Right lobe of liver (tissue), 6 donors: ENCODE results near the gene CCDC97. TPM values are rescaled to one million over a fixed set of nuclear protein-coding genes. Genes with fewer than 3 reads are reported as not detected.

Experiments used
- ATAC-seq, 4 donors: fragments of 200-7000 bp; cut with Tn5 transposase; one replicate each; pipeline ENCODE4 v1.9.1; 2020; ENCODE audit warnings: mild to moderate bottlenecking in 4 of 4, moderate library complexity in 4 of 4
- DNase-seq, 3 donors: peaks; one replicate each; pipeline ENCODE4 v3.0.0-alpha.2; 2020
- H3K27ac ChIP-seq, 3 donors: fragments of 200-600 bp; one replicate each; pipeline ENCODE4 v1.8.0; 2022
- H3K27me3 ChIP-seq, 2 donors: fragments of 200-600 bp; one replicate each; pipeline ENCODE4 v1.8.0; 2022
- H3K36me3 ChIP-seq, 4 donors: fragments of 200-600 bp; sonication (generic) in 1 of 4; one replicate each; pipeline versions ENCODE4 v1.5.1 to v1.8.0; 2017 to 2022; ENCODE audit warnings: control low read depth in 1 of 4
- H3K4me1 ChIP-seq, 4 donors: fragments of 200-600 bp; sonication (generic) in 1 of 4; one replicate each; pipeline versions ENCODE4 v1.5.1 to v1.8.0; 2017 to 2022; ENCODE audit warnings: control low read depth in 1 of 4
- H3K4me3 ChIP-seq, 3 donors: fragments of 200-600 bp; one replicate each; pipeline ENCODE4 v1.8.0; 2022
- H3K9me3 ChIP-seq, 4 donors: fragments of 200-600 bp; sonication (generic) in 1 of 4; one replicate each; pipeline versions ENCODE4 v1.5.1 to v1.8.0; 2017 to 2022; ENCODE audit warnings: control low read depth in 1 of 4
- POLR2A ChIP-seq: fragments of 450-650 bp; IDR thresholded peaks from one replicate; pipeline ENCODE4 v1.6.1; 2017; ENCODE audit warnings: antibody characterized with exemption, mild to moderate bottlenecking
- WGBS: methylation state at CpG from one replicate; pipeline ENCODE4 v1.1.6; 2018; ENCODE audit warnings: low coverage, low lambda C conversion rate; ENCODE audit not compliant: insufficient coverage; ENCODE audit errors: missing lambda C conversion rate; 5-methylcytosine and 5-hydroxymethylcytosine counted together
- intact Hi-C, 2 donors: fragments of 100-400 bp; cut with DNase I; formaldehyde crosslinking; loops; one replicate each; pipeline versions ENCODE4 v1.11.2 to v1.14.1; 2022
- total RNA-seq, 6 experiments: library from RNA; depleted of rRNA in 2 of 6; stranded (reverse); fragments of >200 nt in 2 of 6; fragmentation: NEBNext Ultra II Directional in 3 of 6; extraction: Animal tissue kit (Norgen Biotek cat#: 25700) in 3 of 6; gene quantifications; one replicate each; pipeline versions ENCODE4 v1.1.0 to v1.2.4, GENCODE V29; 2016 to 2023
- TF ChIP-seq, protein P1 (sequence below), 4 donors: fragments of 200-600 bp in 3 of 4; fragments of 450-650 bp in 1 of 4; IDR thresholded peaks; one replicate each; pipeline versions ENCODE4 v1.5.1 to v1.8.0; 2016 to 2022; ENCODE audit warnings: antibody characterized with exemption in 4 of 4, mild to moderate bottlenecking in 2 of 4
- donor health status: DM: no; HTN: yes; CAD: no.
- donor health status: DM: no; HTN: no; CAD: no.
- donor health status: DM: no; HTN: no; CAD: no.
- donor health status: DM: no; HTN: yes; CAD: no.
- donor health status: DM: no; HTN: yes; CAD: no.

The CCDC97 gene
- total RNA-seq, 6 experiments from 2014 or later: 4.6 to 7.2 (median 6.9) TPM

DNA sequence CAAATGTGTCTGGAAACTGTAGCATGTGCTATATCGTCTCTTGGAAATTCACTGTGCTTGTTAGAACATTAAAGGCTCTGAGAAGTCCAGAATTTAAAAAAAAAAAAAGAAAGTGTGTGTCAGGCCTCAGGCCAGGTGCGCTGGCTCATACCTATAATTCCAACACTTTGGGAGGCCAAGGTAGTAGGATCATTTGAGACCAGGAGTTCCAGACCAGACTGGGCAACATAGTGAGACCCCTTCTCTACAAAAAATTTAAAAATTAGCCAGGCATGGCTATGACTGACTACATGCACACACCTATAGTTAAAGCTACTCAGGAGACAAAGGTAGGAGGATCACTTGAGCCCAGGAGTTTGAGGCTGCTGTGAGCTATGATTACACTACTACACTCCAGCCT lies 40.9 kb upstream of the CCDC97 start:
- WGBS: 86% methylated on average over 2 of the region's 2 CpGs

DNA sequence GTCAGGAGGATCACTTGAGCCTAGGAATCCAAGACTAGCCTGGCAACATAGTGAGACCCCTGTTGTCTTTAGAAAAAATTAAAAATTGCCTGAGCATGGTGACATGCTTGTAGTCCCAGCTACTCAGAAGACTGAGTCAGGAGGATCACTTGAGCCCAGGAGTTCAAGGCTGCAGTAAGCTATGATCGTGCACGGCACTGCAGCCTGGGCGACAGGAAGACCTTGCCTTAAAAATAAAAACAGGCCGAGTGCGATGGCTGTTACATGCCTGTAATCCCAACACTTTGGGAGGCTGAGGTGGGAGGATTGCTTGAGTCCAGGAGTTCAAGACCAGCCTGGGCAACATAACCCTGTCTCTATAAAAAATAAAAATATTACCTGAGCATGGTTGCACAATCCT lies 40.4 kb upstream of the CCDC97 start:
- TF ChIP-seq, protein P1, sequence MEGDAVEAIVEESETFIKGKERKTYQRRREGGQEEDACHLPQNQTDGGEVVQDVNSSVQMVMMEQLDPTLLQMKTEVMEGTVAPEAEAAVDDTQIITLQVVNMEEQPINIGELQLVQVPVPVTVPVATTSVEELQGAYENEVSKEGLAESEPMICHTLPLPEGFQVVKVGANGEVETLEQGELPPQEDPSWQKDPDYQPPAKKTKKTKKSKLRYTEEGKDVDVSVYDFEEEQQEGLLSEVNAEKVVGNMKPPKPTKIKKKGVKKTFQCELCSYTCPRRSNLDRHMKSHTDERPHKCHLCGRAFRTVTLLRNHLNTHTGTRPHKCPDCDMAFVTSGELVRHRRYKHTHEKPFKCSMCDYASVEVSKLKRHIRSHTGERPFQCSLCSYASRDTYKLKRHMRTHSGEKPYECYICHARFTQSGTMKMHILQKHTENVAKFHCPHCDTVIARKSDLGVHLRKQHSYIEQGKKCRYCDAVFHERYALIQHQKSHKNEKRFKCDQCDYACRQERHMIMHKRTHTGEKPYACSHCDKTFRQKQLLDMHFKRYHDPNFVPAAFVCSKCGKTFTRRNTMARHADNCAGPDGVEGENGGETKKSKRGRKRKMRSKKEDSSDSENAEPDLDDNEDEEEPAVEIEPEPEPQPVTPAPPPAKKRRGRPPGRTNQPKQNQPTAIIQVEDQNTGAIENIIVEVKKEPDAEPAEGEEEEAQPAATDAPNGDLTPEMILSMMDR (IDR thresholded peaks at IDR 0.05): no peak
- TF ChIP-seq POLR2A: no peak
- H3K4me3 ChIP-seq: no peak overlapping the region
- 98% methylated on average over 5 of the region's 5 CpGs for WGBS
- DNase-seq (no peak), ATAC-seq (no peak)
- H3K36me3 ChIP-seq: peaks cover 21 to 68% (median 53%) of the 10 kb centered on the region in 4 donors
- intact Hi-C loops: no loop called here
- no peaks in the 10 kb centered on the region for H3K9me3 ChIP-seq
- no peak overlapping the region for H3K27ac ChIP-seq
- H3K27me3 ChIP-seq: no peaks in the 10 kb centered on the region
- peaks cover 0 to 15% (median 5%) of the 10 kb centered on the region in 4 donors for H3K4me1 ChIP-seq

More for the DNA sequence above, 40.9 kb upstream of the CCDC97 start:
- Histone ChIP-seq H3K36me3 (peaks cover 21 to 62% (median 49%) of the 10 kb centered on the region in 4 donors), H3K27me3 (no peaks in the 10 kb centered on the region), H3K27ac (no peak overlapping the region), H3K4me3 (no peak overlapping the region), H3K4me1 (peaks cover 0 to 15% (median 5%) of the 10 kb centered on the region in 4 donors), H3K9me3 (no peaks in the 10 kb centered on the region)
- DNase-seq (no peak), ATAC-seq (no peak)
- intact Hi-C loops: no loop called here
- TF ChIP-seq, protein P1 (IDR thresholded peaks at IDR 0.05): no peak
- TF ChIP-seq POLR2A: no peak

DNA sequence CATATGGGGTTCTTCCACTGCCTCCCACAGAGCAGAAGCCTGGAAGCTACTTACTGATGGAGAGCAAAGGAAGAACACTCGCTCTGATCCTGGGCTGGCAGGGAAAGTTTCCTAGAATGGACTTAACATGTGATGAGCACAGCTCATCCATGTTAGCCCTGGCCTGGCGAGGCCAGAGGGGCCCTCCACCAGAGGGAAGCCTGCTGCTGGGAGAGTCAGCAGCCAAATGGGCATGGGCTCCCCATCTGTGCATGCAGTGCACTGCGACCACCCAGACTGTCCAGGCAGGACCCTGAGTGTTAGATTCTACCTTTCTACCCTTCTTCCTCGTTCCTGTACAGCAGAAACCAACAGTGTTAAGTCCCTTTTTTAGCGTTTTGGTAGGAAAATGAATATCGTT lies 36.9 kb upstream of the CCDC97 start:
- 85% methylated on average over 6 of the region's 6 CpGs for WGBS

DNA sequence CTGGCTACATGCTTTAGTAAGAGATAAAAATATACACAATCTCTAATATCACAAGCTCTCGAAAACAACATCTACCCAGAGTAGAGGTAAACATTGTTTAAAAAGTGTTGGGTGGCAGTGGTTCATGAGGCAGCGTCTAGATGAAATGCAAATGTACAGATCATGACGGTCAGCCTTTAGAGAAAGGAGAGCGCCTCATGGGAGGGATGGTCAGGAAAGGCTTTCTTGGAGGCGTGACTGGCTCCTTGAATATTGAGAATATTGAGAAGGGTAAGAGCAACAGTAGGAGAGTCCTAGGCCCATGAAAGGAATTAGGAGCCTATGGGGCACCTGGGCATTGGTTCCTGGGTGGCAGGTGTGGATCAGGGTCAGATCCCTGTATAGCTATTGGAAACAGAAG lies 35.2 kb upstream of the CCDC97 start:
- ATAC-seq (no peak), DNase-seq (no peak)
- Histone ChIP-seq H3K27ac (no peak overlapping the region), H3K4me3 (no peak overlapping the region), H3K9me3 (no peaks in the 10 kb centered on the region), H3K36me3 (peaks cover 26 to 100% (median 79%) of the 10 kb centered on the region in 4 donors), H3K27me3 (no peaks in the 10 kb centered on the region), H3K4me1 (no peaks in the 10 kb centered on the region)
- TF ChIP-seq, protein P1 (IDR thresholded peaks at IDR 0.05): no peak
- TF ChIP-seq POLR2A: no peak
- intact Hi-C loops: no loop called here
- WGBS: 93% methylated on average over 5 of the region's 5 CpGs

More for the DNA sequence above, 36.9 kb upstream of the CCDC97 start:
- Histone ChIP-seq H3K4me1 (no peaks in the 10 kb centered on the region), H3K4me3 (no peak overlapping the region), H3K36me3 (peaks cover 21 to 100% (median 76%) of the 10 kb centered on the region in 4 donors), H3K9me3 (no peaks in the 10 kb centered on the region), H3K27ac (no peak overlapping the region), H3K27me3 (no peaks in the 10 kb centered on the region)
- TF ChIP-seq POLR2A: no peak
- TF ChIP-seq, protein P1 (IDR thresholded peaks at IDR 0.05): no peak
- DNase-seq: no peak
- intact Hi-C loops: no loop called here
- no peak for ATAC-seq

DNA sequence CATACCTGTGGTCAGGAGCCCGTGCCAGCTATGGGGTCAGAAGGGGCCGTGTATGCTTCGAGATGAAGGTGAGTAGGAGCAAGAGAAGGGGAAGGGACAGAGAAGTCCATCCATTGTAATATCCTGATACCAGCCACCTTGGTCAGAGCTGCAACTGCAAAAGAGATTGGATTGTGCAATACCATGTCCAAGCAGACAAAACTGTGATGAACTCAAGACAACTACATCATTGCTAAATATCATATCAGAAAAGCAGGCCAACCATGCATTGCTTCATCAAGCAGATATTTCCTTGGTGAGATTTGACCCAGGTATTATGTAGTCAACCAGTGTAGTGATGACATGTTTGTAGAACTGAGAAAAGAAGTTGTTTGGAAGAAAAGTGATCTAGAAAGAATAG lies 33.7 kb upstream of the CCDC97 start:
- TF ChIP-seq, protein P1 (IDR thresholded peaks at IDR 0.05): no peak
- no peak for TF ChIP-seq POLR2A
- DNase-seq (no peak), ATAC-seq (peak in 2 of 4 donors; percentile 17 to 28)
- Histone ChIP-seq H3K27me3 (no peaks in the 10 kb centered on the region), H3K4me1 (no peaks in the 10 kb centered on the region), H3K9me3 (no peaks in the 10 kb centered on the region), H3K27ac (no peak overlapping the region), H3K36me3 (peaks cover 35 to 100% (median 80%) of the 10 kb centered on the region in 4 donors), H3K4me3 (no peak overlapping the region)
- WGBS: 60% methylated on average over 1 of the region's 3 CpGs
- intact Hi-C loops: no loop called here
